WTC11 (cell line): ENCODE results near the gene FBXO21. TPM values are rescaled to one million over a fixed set of nuclear protein-coding genes. Genes with fewer than 3 reads are reported as not detected.
A peak's percentile ranks its signal among the peaks of the same experiment; 100 is the strongest.

Experiments used
- ATAC-seq: fragments of 200-7000 bp; cut with Tn5 transposase; 2 replicates; pipeline ENCODE4 v1.10.0; 2021; ENCODE audit warnings: mild to moderate bottlenecking, moderate library complexity
- CTCF ChIA-PET: fragments of 300-600 bp; sonication (Branson Sonifier 250); formaldehyde crosslinking; loops from one replicate; lab custom pipeline; 2021; ENCODE audit warnings: antibody characterized with exemption; lab: Charles Lee
- POLR2A ChIA-PET: fragments of 350-600 bp; sonication (Branson Sonifier 250); formaldehyde crosslinking; loops from one replicate; lab custom pipeline; 2021; ENCODE audit warnings: antibody characterized with exemption; lab: Charles Lee
- DNase-seq: peaks from one replicate; pipeline ENCODE4 v3.0.0; 2021; ENCODE audit warnings: low spot score
- H3K27ac Mint-ChIP-seq: 2 replicates; pipeline ENCODE4 v1.8.0; 2021; ENCODE audit warnings: mixed read lengths
- H3K27me3 Mint-ChIP-seq: 2 replicates; pipeline ENCODE4 v1.8.0; 2021; ENCODE audit warnings: low read depth, mild to moderate bottlenecking, moderate library complexity, mixed read lengths
- H3K36me3 Mint-ChIP-seq: 2 replicates; pipeline ENCODE4 v1.8.0; 2021; ENCODE audit warnings: mixed read lengths
- H3K4me1 Mint-ChIP-seq: 2 replicates; pipeline ENCODE4 v1.8.0; 2022; ENCODE audit warnings: mixed read lengths
- H3K4me3 Mint-ChIP-seq: 2 replicates; pipeline ENCODE4 v1.8.0; 2021; ENCODE audit warnings: mild to moderate bottlenecking, moderate library complexity, mixed read lengths
- H3K9me3 Mint-ChIP-seq: 2 replicates; pipeline ENCODE4 v1.8.0; 2021; ENCODE audit warnings: mixed read lengths
- ARID4B ChIP-seq: sonication (generic); formaldehyde crosslinking; IDR thresholded peaks from 2 replicates; pipeline ENCODE4 v1.8.0; 2023; ENCODE audit warnings: missing genetic modification reagents, mild to moderate bottlenecking, borderline replicate concordance
- CBFB ChIP-seq: sonication (generic); formaldehyde crosslinking; IDR thresholded peaks from 2 replicates; pipeline ENCODE4 v1.8.1; 2022; ENCODE audit warnings: mild to moderate bottlenecking, low read depth, missing genetic modification reagents
- CREB1 ChIP-seq: sonication (generic); formaldehyde crosslinking; IDR thresholded peaks from 2 replicates; pipeline ENCODE4 v1.8.0; 2023; ENCODE audit warnings: mild to moderate bottlenecking, missing genetic modification reagents
- HMGA2 ChIP-seq: fragments of 250-450 bp; sonication (Bioruptor Pico); IDR thresholded peaks from 2 replicates; pipeline ENCODE4 v1.4.0; 2021; ENCODE audit warnings: mild to moderate bottlenecking, moderate library complexity
- IRF1 ChIP-seq: sonication (generic); formaldehyde crosslinking; IDR thresholded peaks from 2 replicates; pipeline ENCODE4 v1.8.0; 2023; ENCODE audit warnings: missing genetic modification reagents
- MAX ChIP-seq: sonication (generic); formaldehyde crosslinking; IDR thresholded peaks from 2 replicates; pipeline ENCODE4 v1.8.0; 2022; ENCODE audit warnings: mild to moderate bottlenecking, missing genetic modification reagents
- RORB ChIP-seq: fragments of 250-450 bp; sonication (Bioruptor Pico); IDR thresholded peaks from 2 replicates; pipeline ENCODE4 v1.9.0; 2021; ENCODE audit warnings: mild to moderate bottlenecking
- SMAD3 ChIP-seq: sonication (generic); formaldehyde crosslinking; IDR thresholded peaks from 2 replicates; pipeline ENCODE4 v1.8.0; 2022; ENCODE audit warnings: missing genetic modification reagents, mild to moderate bottlenecking, borderline replicate concordance
- SP1 ChIP-seq: sonication (generic); formaldehyde crosslinking; conservative IDR thresholded peaks from 2 replicates; pipeline ENCODE4 v1.8.1; 2022; ENCODE audit warnings: missing genetic modification reagents
- TCF7 ChIP-seq: sonication (generic); formaldehyde crosslinking; IDR thresholded peaks from 2 replicates; pipeline ENCODE4 v1.8.0; 2022; ENCODE audit warnings: mild to moderate bottlenecking, low read depth, missing genetic modification reagents, moderate library complexity
- TEAD4 ChIP-seq: sonication (generic); formaldehyde crosslinking; IDR thresholded peaks from 2 replicates; pipeline ENCODE4 v1.8.0; 2022; ENCODE audit warnings: mild to moderate bottlenecking, missing genetic modification reagents
- ZNF121 ChIP-seq: sonication (generic); formaldehyde crosslinking; IDR thresholded peaks from 2 replicates; pipeline ENCODE4 v1.8.0; 2023; ENCODE audit warnings: missing genetic modification reagents
- ZNF425 ChIP-seq: fragments of 250-450 bp; sonication (Bioruptor Pico); conservative IDR thresholded peaks from 2 replicates; pipeline ENCODE4 v1.9.0; 2021; ENCODE audit warnings: mild to moderate bottlenecking
- total RNA-seq: library from RNA; stranded (reverse); gene quantifications from 3 replicates; pipeline ENCODE4 v1.2.3, GENCODE V29; 2021

Gene FBXO21
- total RNA-seq, 1 experiment from 2014 or later = 60.3 TPM

GRCh38 chr12:117155278-117156060 lies 34.8 kb downstream of the FBXO21 start (continued):
- TF ChIP-seq ARID4B (CRISPR knock-in tag) = 0 out of 2 replicates have a peak, but pooled peaks have one; percentile 8
- no peak for TF ChIP-seq IRF1
- TF ChIP-seq SMAD3 (CRISPR knock-in tag) = no peak
- TF ChIP-seq MAX (CRISPR knock-in tag) = peak; percentile 64
- TF ChIP-seq SP1 (CRISPR knock-in tag) = peak; percentile 74; the same call in 1 of the 2 replicates

GRCh38 chr12:117152793-117153775 lies 37.2 kb downstream of the FBXO21 start:
- Mint-ChIP-seq H3K36me3 (peaks cover 49% of the 10 kb centered on the region), H3K4me1 (peaks cover 23% of the 10 kb centered on the region), H3K4me3 (no peak overlapping the region), H3K27me3 (no peaks in the 10 kb centered on the region), H3K27ac (no peak overlapping the region), H3K9me3 (no peaks in the 10 kb centered on the region)
- ChIA-PET POLR2A (no interaction called here), CTCF (no interaction called here)
- no peak for TF ChIP-seq TEAD4 (CRISPR knock-in tag)
- no peak for TF ChIP-seq MAX (CRISPR knock-in tag)
- no peak for TF ChIP-seq CBFB
- no peak for TF ChIP-seq ZNF425 (CRISPR knock-in tag)
- no peak for TF ChIP-seq RORB (CRISPR knock-in tag)
- TF ChIP-seq CREB1 (CRISPR knock-in tag) = no peak
- no peak for TF ChIP-seq TCF7
- no peak for TF ChIP-seq HMGA2 (CRISPR knock-in tag)
- no peak for TF ChIP-seq ZNF121 (CRISPR knock-in tag)
- DNase-seq (no peak), ATAC-seq (no peak)
